ENCODE results near the gene ENOX1.

The ENOX1 gene

DNA sequence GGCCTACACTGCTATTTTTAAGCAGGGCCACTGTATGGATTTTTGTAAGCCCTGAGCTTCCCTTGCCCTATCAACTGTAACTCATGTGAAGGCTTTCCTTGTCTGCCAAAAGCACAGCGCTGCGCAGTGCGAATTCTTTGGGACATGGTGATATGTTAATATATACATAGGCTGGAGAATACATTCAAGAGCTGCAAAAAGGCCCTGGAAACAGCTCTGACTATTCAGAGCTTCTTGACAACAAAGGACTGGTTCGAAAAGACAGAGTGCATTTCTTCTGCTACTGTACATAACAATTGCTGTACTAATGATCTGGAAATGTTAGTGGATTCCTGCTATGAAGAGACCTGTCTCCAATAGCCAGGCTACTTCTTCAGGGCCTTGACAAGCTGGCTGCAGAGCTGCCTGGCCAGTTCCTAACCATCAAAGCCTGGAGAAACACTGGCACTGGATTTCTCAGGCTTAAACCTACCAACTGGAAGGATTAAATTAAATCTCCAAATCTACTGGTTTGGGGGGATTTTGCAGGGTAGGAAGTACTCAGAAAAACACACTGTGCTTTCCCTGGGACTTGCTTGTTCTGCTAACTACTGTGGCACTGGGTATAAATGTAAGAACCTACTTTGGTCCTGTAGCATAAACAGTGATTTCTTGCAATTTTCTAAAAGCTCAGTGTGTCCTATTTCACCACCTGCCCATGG, 516.5 kb downstream of the ENOX1 start:
- TF ChIP-seq, protein P1, sequence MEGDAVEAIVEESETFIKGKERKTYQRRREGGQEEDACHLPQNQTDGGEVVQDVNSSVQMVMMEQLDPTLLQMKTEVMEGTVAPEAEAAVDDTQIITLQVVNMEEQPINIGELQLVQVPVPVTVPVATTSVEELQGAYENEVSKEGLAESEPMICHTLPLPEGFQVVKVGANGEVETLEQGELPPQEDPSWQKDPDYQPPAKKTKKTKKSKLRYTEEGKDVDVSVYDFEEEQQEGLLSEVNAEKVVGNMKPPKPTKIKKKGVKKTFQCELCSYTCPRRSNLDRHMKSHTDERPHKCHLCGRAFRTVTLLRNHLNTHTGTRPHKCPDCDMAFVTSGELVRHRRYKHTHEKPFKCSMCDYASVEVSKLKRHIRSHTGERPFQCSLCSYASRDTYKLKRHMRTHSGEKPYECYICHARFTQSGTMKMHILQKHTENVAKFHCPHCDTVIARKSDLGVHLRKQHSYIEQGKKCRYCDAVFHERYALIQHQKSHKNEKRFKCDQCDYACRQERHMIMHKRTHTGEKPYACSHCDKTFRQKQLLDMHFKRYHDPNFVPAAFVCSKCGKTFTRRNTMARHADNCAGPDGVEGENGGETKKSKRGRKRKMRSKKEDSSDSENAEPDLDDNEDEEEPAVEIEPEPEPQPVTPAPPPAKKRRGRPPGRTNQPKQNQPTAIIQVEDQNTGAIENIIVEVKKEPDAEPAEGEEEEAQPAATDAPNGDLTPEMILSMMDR (IDR thresholded peaks at IDR 0.05; ENCODE audit: low read length, missing control alignments), result no peak
- H3K4me3 ChIP-seq (replicated peaks; ENCODE audit: low read depth, low read length), result no peak overlapping the region
- no peak for DNase-seq (ENCODE audit: low read depth)

DNA sequence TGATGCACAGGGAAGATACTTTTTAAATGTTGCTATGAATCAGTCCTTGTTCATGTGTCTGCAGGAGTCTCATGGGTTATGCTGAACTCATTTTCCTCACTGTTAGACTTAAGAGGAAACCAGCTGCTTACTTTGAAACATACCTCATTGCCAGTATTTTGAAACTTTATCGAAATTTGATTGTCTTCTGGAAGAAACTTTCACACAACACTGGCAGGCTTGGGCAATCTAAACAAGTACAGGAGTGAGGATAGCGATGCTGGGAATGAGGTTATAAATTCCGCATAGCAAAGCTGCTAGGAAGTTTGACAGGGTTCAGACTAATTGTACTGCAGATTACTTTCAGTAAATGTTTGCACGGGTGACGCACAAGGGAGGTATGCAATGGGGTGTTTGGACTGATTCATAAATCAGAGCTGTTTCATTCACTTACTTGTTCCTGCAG, 517.7 kb downstream of the ENOX1 start:
- peak; percentile 97 for DNase-seq (ENCODE audit: low read depth)
- peak overlapping the region; percentile 1 for H3K4me3 ChIP-seq (replicated peaks; ENCODE audit: low read depth, low read length)
- TF ChIP-seq, protein P1 (IDR thresholded peaks at IDR 0.05; ENCODE audit: low read length, missing control alignments), result no peak

- DNase-seq (ENCODE audit: low read depth), result peak; percentile 37
- TF ChIP-seq, protein P1 (IDR thresholded peaks at IDR 0.05; ENCODE audit: low read length, missing control alignments), result no peak
- no peak overlapping the region for H3K4me3 ChIP-seq (replicated peaks; ENCODE audit: low read depth, low read length)
Observed at GRCh38 chr13:43268632-43269031, 518.1 kb downstream of the ENOX1 start.

DNA sequence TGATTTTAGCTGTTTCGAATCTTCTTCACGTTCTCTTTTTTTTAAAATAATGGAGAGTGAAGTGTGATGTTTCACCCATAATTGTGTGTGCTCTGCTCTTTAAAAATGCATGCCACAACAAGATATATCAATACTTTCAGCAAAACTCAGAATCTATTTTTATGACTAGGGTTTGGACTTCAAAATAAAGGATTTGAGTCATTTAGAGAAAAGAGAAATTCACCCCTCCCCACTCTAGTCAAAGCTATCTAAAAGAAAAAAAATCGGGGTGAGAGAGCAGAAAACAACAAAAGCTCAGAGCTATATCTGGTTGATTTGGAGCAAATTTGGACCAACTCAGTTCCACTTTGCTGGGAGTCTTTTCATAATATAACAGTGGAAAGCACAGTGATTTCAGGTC, 518.9 kb downstream of the ENOX1 start:
- TF ChIP-seq, protein P1 (IDR thresholded peaks at IDR 0.05; ENCODE audit: low read length, missing control alignments), result no peak
- H3K4me3 ChIP-seq (replicated peaks; ENCODE audit: low read depth, low read length), result no peak overlapping the region
- DNase-seq (ENCODE audit: low read depth), result no peak

GRCh38 chr13:43266936-43267615, 519.7 kb downstream of the ENOX1 start:
- TF ChIP-seq, protein P1 (IDR thresholded peaks at IDR 0.05; ENCODE audit: low read length, missing control alignments), result no peak
- no peak overlapping the region for H3K4me3 ChIP-seq (replicated peaks; ENCODE audit: low read depth, low read length)
- DNase-seq (ENCODE audit: low read depth), result no peak

GRCh38 chr13:43265028-43265427, 521.7 kb downstream of the ENOX1 start:
- no peak for DNase-seq (ENCODE audit: low read depth)
- no peak overlapping the region for H3K4me3 ChIP-seq (replicated peaks; ENCODE audit: low read depth, low read length)
- TF ChIP-seq, protein P1 (IDR thresholded peaks at IDR 0.05; ENCODE audit: low read length, missing control alignments), result no peak
